K562 (cell line): Measurements from ENCODE around the gene HINT3. TPM values are rescaled to one million over a fixed set of nuclear protein-coding genes. Genes with fewer than 3 reads are reported as not detected.

Experiments used
- ATAC-seq: fragments of 200-7000 bp; cut with Tn5 transposase; 3 replicates; pipeline ENCODE4 v1.9.1; 2020; ENCODE audit warnings: moderate library complexity
- BruUV-seq: library from RNA; stranded (reverse); fragments of 400-500 nt; replicated peaks from 2 replicates; lab custom pipeline; 2021; lab: Mats Ljungman, UMichigan
- CTCF ChIA-PET: fragments of 300-600 bp; formaldehyde crosslinking; extraction: SDS; loops from one replicate; lab custom pipeline; 2021; ENCODE audit warnings: low intra/inter-chr PET ratio; lab: Yijun Ruan, JAX
- POLR2A ChIA-PET: fragments of 300-600, 350-650 bp; sonication (Branson Sonifier 250); formaldehyde crosslinking; extraction: SDS; loops from one replicate; lab custom pipeline; 2021; ENCODE audit warnings: antibody characterized with exemption, inconsistent platforms; lab: Yijun Ruan, JAX
- DNase-seq, 4 experiments: peaks; one replicate each; pipeline versions ENCODE4 v3.0.0 to v3.0.0-alpha.2; 2011 to 2018; ENCODE audit warnings: low spot score in 3 of 4, mixed read lengths in 3 of 4; ENCODE audit errors: extremely low read depth in 1 of 4
- FAIRE-seq: peaks from 2 replicates; lab custom pipeline; 2011; peaks lifted over from hg19 to GRCh38; lab: Jason Lieb, UNC
- H2AFZ ChIP-seq: 2 replicates; pipeline ENCODE4 v1.6.0; 2011; ENCODE audit warnings: low read depth, low read length, control low read depth, inconsistent platforms
- H3K27ac ChIP-seq: fragments of 200-600 bp; 3 replicates; pipeline ENCODE4 v1.8.0; 2011; ENCODE audit warnings: low read depth, mild to moderate bottlenecking, control low read depth, inconsistent platforms, low read length, moderate library complexity, mixed read lengths; ENCODE audit errors: extremely low read depth
- H3K27me3 ChIP-seq, 2 experiments: fragments of 300-600 bp in 1 of 2; 2 replicates in 1 of 2; 3 replicates in 1 of 2; pipeline versions ENCODE4 v1.6.0 to v1.8.0; 2011; ENCODE audit warnings: inconsistent platforms in 2 of 2, low read length in 2 of 2, mild to moderate bottlenecking in 1 of 2, mixed read lengths in 1 of 2, moderate library complexity in 1 of 2; ENCODE audit not compliant: control insufficient read depth in 2 of 2, insufficient read depth in 2 of 2
- H3K36me3 ChIP-seq: fragments of 300-600 bp; 3 replicates; pipeline ENCODE4 v1.8.0; 2011; ENCODE audit warnings: mild to moderate bottlenecking, low read length, inconsistent platforms; ENCODE audit not compliant: control insufficient read depth, insufficient read depth
- H3K4me1 ChIP-seq, 2 experiments: fragments of 200-600 bp in 1 of 2; replicated peaks in 1 of 2; 2 replicates in 1 of 2; 3 replicates in 1 of 2; pipeline versions ENCODE4 v1.5.1 to v1.8.0; 2011; ENCODE audit warnings: inconsistent platforms in 2 of 2, low read length in 2 of 2, mild to moderate bottlenecking in 1 of 2, mixed read lengths in 1 of 2, moderate library complexity in 1 of 2; ENCODE audit not compliant: control insufficient read depth in 2 of 2, insufficient read depth in 2 of 2
- H3K4me2 ChIP-seq: 2 replicates; pipeline ENCODE4 v1.6.1; 2011; ENCODE audit warnings: low read length, control low read depth, inconsistent platforms, mixed read lengths; ENCODE audit not compliant: insufficient read depth
- H3K4me3 ChIP-seq: fragments of 200-600 bp; sonication (generic), shearing (Covaris generic); 2 replicates; pipeline ENCODE4 v1.5.1; 2016; ENCODE audit warnings: control low read depth, inconsistent platforms
- H3K79me2 ChIP-seq: fragments of 200-600 bp; 3 replicates; pipeline ENCODE4 v1.8.0; 2011; ENCODE audit warnings: low read length, inconsistent platforms; ENCODE audit not compliant: control insufficient read depth, insufficient read depth
- H3K9ac ChIP-seq, 2 experiments: 2 replicates each; pipeline versions ENCODE4 v1.6.0 to v1.6.1; 2011; ENCODE audit warnings: low read depth in 2 of 2, low read length in 2 of 2, control low read depth in 1 of 2, inconsistent platforms in 1 of 2, mild to moderate bottlenecking in 1 of 2, mixed read lengths in 1 of 2; ENCODE audit not compliant: insufficient read depth in 1 of 2
- H3K9me1 ChIP-seq: one replicate; pipeline ENCODE4 v1.6.0; 2011; ENCODE audit warnings: inconsistent platforms, mild to moderate bottlenecking, low read length, moderate library complexity; ENCODE audit not compliant: control insufficient read depth, insufficient read depth
- H3K9me3 ChIP-seq: replicated peaks from 2 replicates; pipeline ENCODE4 v1.5.1; 2011; ENCODE audit warnings: low read depth, low read length, inconsistent platforms; ENCODE audit not compliant: control insufficient read depth, insufficient read depth
- H4K20me1 ChIP-seq: replicated peaks from 2 replicates; pipeline ENCODE4 v1.6.1; 2011; ENCODE audit warnings: low read length, inconsistent platforms, mixed read lengths; ENCODE audit not compliant: control insufficient read depth, insufficient read depth
- BRD9 ChIP-seq: fragments of 450-650 bp; IDR thresholded peaks from 2 replicates; pipeline ENCODE4 v1.6.1; 2018; ENCODE audit warnings: low read depth; ENCODE audit not compliant: partially characterized antibody
- CREB3L1 ChIP-seq: fragments of 450-650 bp; IDR thresholded peaks from 2 replicates; pipeline ENCODE4 v1.6.1; 2014; ENCODE audit warnings: low read depth, mild to moderate bottlenecking, moderate library complexity, borderline replicate concordance
- GABPA ChIP-seq: fragments of 200-800 bp; sonication (Bioruptor generic); conservative IDR thresholded peaks from 2 replicates; pipeline ENCODE4 v1.6.1; 2016; ENCODE audit warnings: low read depth, missing genetic modification characterization, missing compliant biosample characterization
- HDAC1 ChIP-seq, 2 experiments: fragments of 450-650 bp; IDR thresholded peaks; 2 replicates each; pipeline ENCODE4 v1.6.1; 2016 to 2017; ENCODE audit warnings: inconsistent platforms in 1 of 2, mild to moderate bottlenecking in 1 of 2, moderate library complexity in 1 of 2
- MAFG ChIP-seq: fragments of 450-650 bp; conservative IDR thresholded peaks from 2 replicates; pipeline ENCODE4 v1.6.1; 2016; ENCODE audit warnings: missing genetic modification characterization, missing compliant biosample characterization
- PBX2 ChIP-seq, 2 experiments: IDR thresholded peaks in 1 of 2; conservative IDR thresholded peaks in 1 of 2; 2 replicates each; pipeline ENCODE4 v1.6.1; 2016; ENCODE audit warnings: low read depth in 2 of 2, mild to moderate bottlenecking in 1 of 2, missing compliant biosample characterization in 1 of 2, missing genetic modification characterization in 1 of 2, moderate library complexity in 1 of 2
- PTRF ChIP-seq: fragments of 450-650 bp; IDR thresholded peaks from 2 replicates; pipeline ENCODE4 v1.6.1; 2016; ENCODE audit warnings: mild to moderate bottlenecking, missing genetic modification characterization, missing compliant biosample characterization
- PYGO2 ChIP-seq: fragments of 450-650 bp; IDR thresholded peaks from 2 replicates; pipeline ENCODE4 v1.6.1; 2016; ENCODE audit warnings: mild to moderate bottlenecking, missing genetic modification characterization, moderate library complexity, missing compliant biosample characterization
- SMARCE1 ChIP-seq: fragments of 450-650 bp; IDR thresholded peaks from 2 replicates; pipeline ENCODE4 v1.7.1; 2016; ENCODE audit warnings: mild to moderate bottlenecking
- SNRNP70 ChIP-seq: fragments of 200-400 bp; formaldehyde crosslinking; optimal IDR thresholded peaks from 2 replicates; pipeline ENCODE3; 2017; ENCODE audit warnings: low read depth, low read length
- TRIM24 ChIP-seq, 2 experiments: fragments of 450-650 bp; IDR thresholded peaks; 2 replicates each; pipeline ENCODE4 v1.6.1; 2016
- ZNF197 ChIP-seq: fragments of 200-800 bp; sonication (Bioruptor generic); IDR thresholded peaks from 2 replicates; pipeline ENCODE4 v1.6.1; 2016; ENCODE audit warnings: low read depth, missing genetic modification characterization, missing compliant biosample characterization
- ZNF316 ChIP-seq: fragments of 450-650 bp; IDR thresholded peaks from 2 replicates; pipeline ENCODE4 v1.6.1; 2016
- WGBS: fragments of 100-300 bp; shearing (Covaris generic); methylation state at CpG from one replicate; pipeline ENCODE4 v1.1.6; 2016; ENCODE audit warnings: low coverage, mixed read lengths; ENCODE audit not compliant: insufficient coverage; ENCODE audit errors: missing lambda C conversion rate; 5-methylcytosine and 5-hydroxymethylcytosine counted together
- in situ Hi-C: fragments of 300-500 bp; cut with MboI; formaldehyde crosslinking; loops from 4 replicates; pipeline ENCODE4 v1.15.0; 2018; ENCODE audit warnings: inconsistent platforms, mixed read lengths
- intact Hi-C: fragments of 100-400 bp; cut with micrococcal nuclease; formaldehyde crosslinking; loops from 2 replicates; pipeline ENCODE4 v1.14.2; 2022
- polyA plus RNA-seq, 8 experiments: library from polyadenylated mRNA; depleted of rRNA in 4 of 8; stranded (reverse) in 5 of 8; unstranded in 3 of 8; fragments of >200 nt; fragmentation: Nextera tagmentation in 2 of 8; fragmentation: Illumina TruSeq in 1 of 8; extraction: Ambion mirVana in 2 of 8; extraction: Trizol in 1 of 8; gene quantifications; 2 replicates each; pipeline versions ENCODE4 v1.2.1 to v1.2.3, GENCODE V29; 2011 to 2014; ENCODE audit warnings: inconsistent platforms in 1 of 8, missing spikeins in 1 of 8
- total RNA-seq, 7 experiments: library from RNA; depleted of rRNA in 6 of 7; stranded (reverse); fragments of >200 nt in 6 of 7; fragmentation: Illumina TruSeq in 2 of 7; extraction: Trizol in 2 of 7; gene quantifications; 2 replicates each; pipeline versions ENCODE4 v1.2.1 to v1.2.3, GENCODE V29; 2011 to 2021; ENCODE audit warnings: low replicate concordance in 1 of 7

The HINT3 gene
- total and polyA plus RNA-seq, 9 of the 15 experiments (the other 6 are each of a cell fraction or from before 2014, with no cell fraction given) = 1.4 to 16.6 (median 10.8) TPM

- TF ChIP-seq PBX2 (CRISPR knock-in tag; IDR thresholded peaks at IDR 0.05; ENCODE audit: low read depth) = no peak
- TF ChIP-seq PBX2 (tag; conservative IDR thresholded peaks at IDR 0.05; ENCODE audit: low read depth) = peak; percentile 78
- TF ChIP-seq GABPA = peak; percentile 59
- TF ChIP-seq ZNF316 = peak; percentile 96
- TF ChIP-seq TRIM24 (IDR thresholded peaks at IDR 0.05) = peak; percentile 68 to 69; a peak in 2 of 4 replicates
- peak; percentile 83; the same call in 1 of the 2 replicates for TF ChIP-seq ZNF197
- TF ChIP-seq SMARCE1 = 0 out of 2 replicates have a peak, but pooled peaks have one; percentile 27
- 0 out of 2 replicates have a peak, but pooled peaks have one; percentile 37 for TF ChIP-seq PYGO2 (tag)
Measured at GRCh38 chr6:125923366-125923877, 33.1 kb upstream of the HINT3 start (continued).

GRCh38 chr6:125924169-125924568 lies 32.4 kb upstream of the HINT3 start:
- H3K79me2 ChIP-seq = peaks cover 3% of the 10 kb centered on the region; the same call in 1 of the 3 replicates
- peak overlapping the region in 1 of 2 experiments; percentile 35; a peak in 2 of 4 replicates for H3K9ac ChIP-seq
- H3K4me1 ChIP-seq = peaks cover 11 to 23% of the 10 kb centered on the region in 2 experiments
- peak overlapping the region; percentile 70 for H3K27ac ChIP-seq
- H3K9me3 ChIP-seq = no peaks in the 10 kb centered on the region
- no peak overlapping the region for H3K4me3 ChIP-seq
- no TSS peak for BruUV-seq
- no peaks in the 10 kb centered on the region for H3K9me1 ChIP-seq
- ATAC-seq (peak; percentile 87), DNase-seq (peak; percentile 22 to 76 (median 48)), FAIRE-seq (peak; percentile 95)
- ChIA-PET CTCF (no interaction called here), POLR2A (interaction anchor here (0.7 to 3.7 kb wide), 6 partner anchors 10 to 137 kb away, joined by 3 to 14 read pairs (median 5); no protein-coding TSS in a partner anchor)
- peaks cover 54% of the 10 kb centered on the region for H3K36me3 ChIP-seq
- H4K20me1 ChIP-seq = no peaks in the 10 kb centered on the region
- in situ Hi-C loops = no loop called here
- peak overlapping the region; percentile 84 for H2AFZ ChIP-seq
- H3K4me2 ChIP-seq = peak overlapping the region; percentile 57
- H3K27me3 ChIP-seq = no peaks in the 10 kb centered on the region
- WGBS = 0% methylated on average over 2 of the region's 2 CpGs
- intact Hi-C loops = no loop called here
- peak; percentile 62 for TF ChIP-seq BRD9
- no peak for TF ChIP-seq HDAC1 (IDR thresholded peaks at IDR 0.05)
- peak; percentile 88 for TF ChIP-seq MAFG (tag)
- TF ChIP-seq GABPA = no peak; the same call in 1 of the 2 replicates
- no peak for TF ChIP-seq CREB3L1
- TF ChIP-seq PBX2 (CRISPR knock-in tag; IDR thresholded peaks at IDR 0.05; ENCODE audit: low read depth) = no peak
- TF ChIP-seq PBX2 (tag; conservative IDR thresholded peaks at IDR 0.05; ENCODE audit: low read depth) = peak; percentile 42; the same call in 1 of the 2 replicates
- 0 out of 2 replicates have a peak, but pooled peaks have one; percentile 1 for TF ChIP-seq PTRF (tag)
- no peak for TF ChIP-seq SNRNP70
